Measurements from ENCODE around the gene NLK.

DNA sequence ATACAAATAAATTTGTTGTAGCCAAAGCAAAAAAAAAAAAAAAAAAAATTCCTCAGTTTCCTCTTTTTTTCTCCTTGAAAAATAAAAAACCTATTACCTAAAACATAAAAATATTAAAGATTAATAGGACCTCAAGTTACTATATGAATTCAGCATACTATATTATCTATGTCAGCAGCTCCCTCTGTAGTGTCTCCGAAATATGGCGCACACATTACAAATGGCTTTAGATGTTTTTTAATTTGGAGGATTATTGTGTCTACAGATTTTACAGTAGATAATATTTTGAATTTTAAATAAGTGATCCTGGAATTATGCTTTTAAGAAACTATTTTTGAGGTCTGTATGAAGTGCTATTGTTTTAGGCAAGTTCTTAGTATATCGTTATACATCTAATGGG, 94.4 kb downstream of the NLK start:
- TF ChIP-seq, protein P1, sequence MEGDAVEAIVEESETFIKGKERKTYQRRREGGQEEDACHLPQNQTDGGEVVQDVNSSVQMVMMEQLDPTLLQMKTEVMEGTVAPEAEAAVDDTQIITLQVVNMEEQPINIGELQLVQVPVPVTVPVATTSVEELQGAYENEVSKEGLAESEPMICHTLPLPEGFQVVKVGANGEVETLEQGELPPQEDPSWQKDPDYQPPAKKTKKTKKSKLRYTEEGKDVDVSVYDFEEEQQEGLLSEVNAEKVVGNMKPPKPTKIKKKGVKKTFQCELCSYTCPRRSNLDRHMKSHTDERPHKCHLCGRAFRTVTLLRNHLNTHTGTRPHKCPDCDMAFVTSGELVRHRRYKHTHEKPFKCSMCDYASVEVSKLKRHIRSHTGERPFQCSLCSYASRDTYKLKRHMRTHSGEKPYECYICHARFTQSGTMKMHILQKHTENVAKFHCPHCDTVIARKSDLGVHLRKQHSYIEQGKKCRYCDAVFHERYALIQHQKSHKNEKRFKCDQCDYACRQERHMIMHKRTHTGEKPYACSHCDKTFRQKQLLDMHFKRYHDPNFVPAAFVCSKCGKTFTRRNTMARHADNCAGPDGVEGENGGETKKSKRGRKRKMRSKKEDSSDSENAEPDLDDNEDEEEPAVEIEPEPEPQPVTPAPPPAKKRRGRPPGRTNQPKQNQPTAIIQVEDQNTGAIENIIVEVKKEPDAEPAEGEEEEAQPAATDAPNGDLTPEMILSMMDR (conservative IDR thresholded peaks at IDR 0.05; ENCODE audit: low read length) = peak; percentile 42
- no peak for TF ChIP-seq EZH2phosphoT487 (IDR thresholded peaks at IDR 0.05; ENCODE audit: borderline replicate concordance)

All from Loucy (cell line).